ENCODE data around the gene RALA. TPM values are rescaled to one million over a fixed set of nuclear protein-coding genes. Genes with fewer than 3 reads are reported as not detected.
A peak's percentile ranks its signal among the peaks of the same experiment; 100 is the strongest.
"Not testable (repeated sequence)": the region's sequence is repeated elsewhere in the genome, so short reads cannot be mapped to it uniquely, and the experiment has no call there.

Gene RALA
- total RNA-seq, 1 experiment from 2014 or later = 14.7 TPM

DNA sequence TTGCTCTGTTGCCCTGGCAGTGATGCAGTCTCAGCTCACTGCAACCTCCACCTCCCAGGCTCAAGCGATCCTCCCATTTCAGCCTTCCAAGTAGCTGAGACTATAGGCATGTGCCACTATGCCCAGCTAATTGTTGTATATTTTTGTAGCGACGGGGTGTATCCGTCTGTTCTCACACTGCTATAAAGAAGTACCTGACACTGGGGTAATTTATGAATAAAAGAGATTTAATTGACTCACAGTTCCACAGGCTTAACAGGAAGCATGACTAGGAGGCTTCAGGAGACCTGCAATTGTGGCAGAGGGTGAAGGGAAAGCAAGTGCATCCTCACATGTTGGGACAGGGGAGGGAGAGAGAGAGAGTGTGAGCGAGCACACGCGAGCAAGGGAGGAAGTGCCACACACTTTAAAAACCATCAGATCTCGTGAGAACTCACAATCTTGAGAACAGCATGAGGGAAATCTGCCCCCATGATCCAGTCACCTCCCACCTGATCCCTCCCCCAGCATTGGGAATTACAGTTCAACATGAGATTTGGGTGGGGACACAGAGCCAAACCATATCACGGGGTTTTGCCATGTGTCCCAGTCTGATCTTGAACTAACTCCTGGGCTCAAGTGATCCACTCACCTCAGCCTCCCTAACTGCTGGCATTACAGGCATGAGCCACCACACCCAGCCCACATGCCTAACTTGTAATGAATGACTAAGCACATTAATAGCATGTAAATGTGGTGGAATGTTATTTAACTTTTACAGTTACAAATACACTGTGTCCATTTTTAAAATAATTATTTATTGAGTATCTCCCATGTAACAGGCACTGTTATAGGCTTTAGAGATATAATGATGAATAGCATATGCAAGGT is 65.5 kb downstream of the RALA start:
- no peaks in the 10 kb centered on the region for H3K9me3 ChIP-seq
- H3K36me3 ChIP-seq = peaks cover 20% of the 10 kb centered on the region
- DNase-seq = peak; percentile 40
- H3K4me3 ChIP-seq = no peak overlapping the region
- no peaks in the 10 kb centered on the region for H3K27me3 ChIP-seq

DNA sequence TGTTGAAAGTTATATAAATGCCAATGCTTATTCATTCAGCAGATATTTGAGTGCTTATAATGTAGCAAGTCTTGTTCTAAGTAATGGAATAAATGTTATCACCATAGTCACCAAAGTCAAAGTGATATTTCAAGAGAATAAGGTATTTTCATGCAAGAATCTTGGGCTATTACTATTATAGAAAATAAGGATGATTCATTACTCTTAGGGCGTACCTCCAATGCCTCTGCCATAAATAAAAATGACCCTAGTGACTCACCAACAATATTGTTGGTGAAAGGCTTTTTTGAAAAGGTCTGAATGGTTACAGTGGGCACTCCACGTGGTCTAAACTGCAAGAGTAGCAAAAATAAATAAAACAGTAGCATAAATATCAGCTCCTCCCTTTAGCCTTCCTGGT is 68.4 kb downstream of the RALA start:
- Histone ChIP-seq H3K4me3 (no peak overlapping the region), H3K9me3 (no peaks in the 10 kb centered on the region), H3K27me3 (no peaks in the 10 kb centered on the region), H3K36me3 (peaks cover 29% of the 10 kb centered on the region)
- DNase-seq = no peak

DNA sequence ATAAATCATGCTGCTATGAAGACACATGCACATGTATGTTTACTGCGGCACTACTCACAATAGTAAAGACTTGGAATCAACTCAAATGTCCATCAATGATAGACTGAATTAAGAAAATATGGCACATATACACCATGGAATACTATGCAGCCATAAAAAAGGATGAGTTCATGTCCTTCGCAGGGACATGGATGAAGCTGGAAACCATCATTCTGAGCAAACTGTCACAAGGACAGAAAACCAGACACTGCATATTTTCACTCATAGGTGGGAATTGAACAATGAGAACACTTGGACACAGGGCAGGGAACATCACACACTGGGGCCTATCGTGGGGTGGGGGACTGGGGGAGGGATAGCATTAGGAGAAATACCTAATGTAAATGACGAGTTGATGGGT is 69.7 kb downstream of the RALA start:
- peaks cover 36% of the 10 kb centered on the region for H3K36me3 ChIP-seq
- not testable (repeated sequence) for H3K4me3 ChIP-seq, H3K27me3 ChIP-seq, H3K9me3 ChIP-seq, DNase-seq

DNA sequence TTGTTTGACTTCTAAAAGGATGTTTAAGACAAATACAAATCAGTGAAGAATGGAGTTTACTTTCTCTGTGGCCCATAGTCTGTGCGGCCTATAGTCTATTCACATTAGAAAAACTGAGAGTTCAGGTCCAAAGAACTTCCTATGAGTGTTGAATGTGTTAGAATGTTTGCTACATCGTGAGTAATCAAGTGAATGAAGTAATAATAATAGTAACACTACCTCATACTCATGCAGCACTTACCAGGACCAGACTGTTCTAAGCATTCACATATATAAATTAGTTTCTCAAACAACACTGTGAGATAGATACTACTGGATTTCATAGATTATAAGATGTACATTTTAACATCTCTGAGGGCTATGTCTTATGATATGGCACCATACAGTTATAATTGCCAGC is 70.4 kb downstream of the RALA start:
- DNase-seq = no peak
- peaks cover 33% of the 10 kb centered on the region for H3K36me3 ChIP-seq

DNA sequence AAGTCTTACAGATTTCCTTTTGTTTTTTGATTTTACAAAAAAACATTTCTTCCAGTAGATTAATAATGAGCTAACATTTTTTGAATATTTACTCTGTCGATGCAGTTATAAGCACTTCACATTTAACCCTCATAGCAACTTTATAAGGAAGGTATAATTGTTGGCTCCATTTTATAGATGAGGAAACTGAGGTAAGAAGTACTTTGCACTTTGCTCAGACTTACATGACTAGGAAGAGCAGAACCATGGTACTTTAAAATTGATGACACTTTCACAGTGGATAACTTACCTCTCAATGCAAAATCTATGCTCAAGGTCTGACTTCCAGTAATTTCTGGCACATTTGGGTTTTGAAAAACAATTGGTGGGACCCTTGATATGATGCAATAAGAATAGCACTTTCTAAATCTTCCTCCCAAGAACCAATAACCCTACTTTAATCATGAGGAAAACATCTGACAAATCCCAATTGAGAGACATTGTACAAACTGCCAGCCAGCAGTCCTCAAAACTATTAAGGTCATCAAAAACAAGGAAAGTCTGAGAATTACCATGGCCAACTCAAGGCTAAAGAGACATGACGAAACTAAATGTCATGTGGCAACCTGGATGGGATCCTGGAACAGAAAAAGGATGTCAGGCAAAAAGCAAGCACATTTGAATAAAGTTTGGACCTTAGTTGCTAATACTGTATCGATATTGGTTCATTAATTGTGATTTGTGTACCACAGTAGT is 72.6 kb downstream of the RALA start:
- peaks cover 34% of the 10 kb centered on the region for H3K36me3 ChIP-seq
- H3K27me3 ChIP-seq = no peaks in the 10 kb centered on the region
- no peaks in the 10 kb centered on the region for H3K9me3 ChIP-seq
- DNase-seq = no peak
- H3K4me3 ChIP-seq = no peak overlapping the region

More for the DNA sequence above, 70.4 kb downstream of the RALA start:
- Histone ChIP-seq H3K4me3 (no peak overlapping the region), H3K9me3 (no peaks in the 10 kb centered on the region), H3K27me3 (no peaks in the 10 kb centered on the region)

DNA sequence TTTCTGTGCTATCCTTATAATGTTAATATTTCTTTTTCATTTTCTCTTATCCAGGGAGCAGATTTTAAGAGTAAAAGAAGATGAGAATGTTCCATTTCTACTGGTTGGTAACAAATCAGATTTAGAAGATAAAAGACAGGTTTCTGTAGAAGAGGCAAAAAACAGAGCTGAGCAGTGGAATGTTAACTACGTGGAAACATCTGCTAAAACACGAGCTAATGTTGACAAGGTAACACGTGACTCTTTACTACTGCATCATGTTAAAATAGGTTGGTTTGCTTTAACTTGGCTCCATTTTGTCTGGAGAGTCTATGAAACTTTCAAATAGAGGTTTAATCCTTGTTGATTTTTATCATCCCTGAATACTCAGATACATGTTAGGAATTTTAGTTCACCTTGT is 73.3 kb downstream of the RALA start:
- DNase-seq = no peak
- no peaks in the 10 kb centered on the region for H3K27me3 ChIP-seq
- H3K9me3 ChIP-seq = no peaks in the 10 kb centered on the region
- peaks cover 35% of the 10 kb centered on the region for H3K36me3 ChIP-seq
- H3K4me3 ChIP-seq = no peak overlapping the region

DNA sequence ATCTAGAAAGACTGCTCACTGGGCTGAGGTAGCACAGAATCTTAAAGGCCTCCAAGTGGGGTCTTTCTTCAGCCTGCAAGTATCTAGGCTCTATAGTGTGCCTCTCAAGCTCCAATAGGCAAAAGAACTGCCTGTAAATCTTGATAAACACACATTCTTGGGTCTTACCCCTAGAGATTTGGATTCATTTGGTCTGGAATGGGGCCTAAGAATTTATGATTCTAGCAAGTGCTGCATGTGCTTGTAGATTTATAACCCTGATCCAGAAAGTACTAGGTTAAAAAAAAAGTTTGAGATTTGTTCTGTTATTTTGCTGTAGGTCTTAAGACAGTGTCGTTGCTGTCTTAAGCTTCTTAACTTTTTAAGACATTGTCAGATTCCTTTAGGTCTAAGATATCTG is 74.1 kb downstream of the RALA start:
- no peak overlapping the region for H3K4me3 ChIP-seq
- peaks cover 36% of the 10 kb centered on the region for H3K36me3 ChIP-seq
- no peaks in the 10 kb centered on the region for H3K27me3 ChIP-seq
- no peak for DNase-seq
- H3K9me3 ChIP-seq = no peaks in the 10 kb centered on the region

DNA sequence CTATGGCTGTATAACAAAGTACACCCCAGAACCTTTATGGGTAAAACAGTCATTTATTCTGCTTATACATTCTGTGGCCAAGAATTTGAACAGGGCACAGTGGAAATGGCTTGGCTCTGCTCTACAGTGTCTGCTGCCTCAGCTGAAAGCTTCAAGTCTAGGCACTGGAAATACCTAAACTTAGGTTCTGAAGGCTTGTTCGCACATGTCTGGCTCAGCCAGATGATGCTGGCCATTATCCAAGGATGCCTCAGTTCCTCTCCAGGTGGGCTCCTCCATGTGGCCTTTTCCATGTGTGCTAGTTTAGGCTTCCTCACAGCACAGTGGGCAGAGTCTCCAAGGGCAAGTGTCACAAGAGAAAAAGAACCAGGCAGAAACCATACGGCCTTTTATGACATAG is 76.8 kb downstream of the RALA start:
- Histone ChIP-seq H3K36me3 (peaks cover 35% of the 10 kb centered on the region), H3K27me3 (no peaks in the 10 kb centered on the region), H3K4me3 (no peak overlapping the region), H3K9me3 (no peaks in the 10 kb centered on the region)
- DNase-seq = no peak

DNA sequence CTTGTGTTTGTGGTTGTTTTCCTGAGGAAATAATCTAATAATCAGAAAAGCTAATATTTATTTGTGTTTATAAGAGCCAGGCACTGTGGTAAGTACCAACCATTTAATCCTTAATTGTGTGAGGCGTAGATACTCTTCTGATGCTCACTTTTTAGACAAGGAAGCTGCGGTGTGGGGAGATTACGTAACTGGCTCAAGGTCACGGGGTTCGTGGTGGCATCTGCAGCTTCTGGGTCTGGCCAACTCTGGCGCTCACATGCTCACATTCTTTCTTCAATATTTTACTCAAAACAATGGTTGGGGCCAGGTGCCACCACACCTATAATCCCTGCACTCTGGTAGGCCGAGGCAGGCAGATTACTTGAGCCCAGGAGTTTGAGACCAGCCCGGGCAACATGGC is 77.6 kb downstream of the RALA start:
- Histone ChIP-seq H3K9me3 (no peaks in the 10 kb centered on the region), H3K36me3 (peaks cover 35% of the 10 kb centered on the region)
- DNase-seq = no peak

DNA sequence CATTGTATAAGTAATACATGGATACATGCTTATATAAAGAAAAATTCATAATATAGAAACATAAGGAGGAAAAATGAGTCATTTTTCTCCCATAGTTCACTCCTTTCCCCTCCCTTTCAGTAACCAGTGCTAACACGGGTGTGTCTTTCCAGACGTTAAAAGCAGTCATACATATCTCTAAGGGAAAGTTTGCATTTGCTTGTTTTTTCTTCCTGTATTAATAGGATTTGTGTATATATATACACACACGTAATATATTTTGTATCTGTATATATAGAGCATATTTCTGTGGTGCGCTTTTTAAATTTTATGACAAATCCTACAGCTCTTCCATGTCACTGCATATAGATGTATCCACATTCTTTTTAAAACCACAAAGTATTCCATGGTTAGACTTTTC is 78.8 kb downstream of the RALA start:
- Histone ChIP-seq H3K36me3 (peaks cover 23% of the 10 kb centered on the region), H3K9me3 (no peaks in the 10 kb centered on the region), H3K27me3 (no peaks in the 10 kb centered on the region), H3K4me3 (no peak overlapping the region)
- no peak for DNase-seq

More for the DNA sequence above, 77.6 kb downstream of the RALA start:
- no peaks in the 10 kb centered on the region for H3K27me3 ChIP-seq
- no peak overlapping the region for H3K4me3 ChIP-seq

DNA sequence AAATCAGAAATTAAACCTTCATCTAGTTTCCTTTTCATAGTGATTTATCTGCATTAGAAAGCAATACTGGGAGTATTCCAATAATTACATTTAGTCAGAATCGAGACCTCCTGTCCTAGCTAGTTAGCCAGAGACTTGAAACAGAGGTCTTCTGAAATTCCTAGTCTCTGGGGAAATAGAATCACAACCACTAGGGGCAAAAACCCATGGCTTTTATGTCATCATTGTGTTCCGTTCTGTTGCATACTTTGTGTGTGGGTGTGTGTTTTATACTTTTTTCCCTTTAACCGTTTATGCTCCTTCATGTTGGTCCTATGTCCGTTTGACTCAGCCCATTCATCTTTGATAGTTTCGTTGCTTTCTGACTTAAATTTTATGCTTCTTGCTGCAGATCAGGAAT is 79.8 kb downstream of the RALA start:
- H3K9me3 ChIP-seq = no peaks in the 10 kb centered on the region
- no peaks in the 10 kb centered on the region for H3K27me3 ChIP-seq
- no peak overlapping the region for H3K4me3 ChIP-seq
- peaks cover 18% of the 10 kb centered on the region for H3K36me3 ChIP-seq
- DNase-seq = no peak

DNA sequence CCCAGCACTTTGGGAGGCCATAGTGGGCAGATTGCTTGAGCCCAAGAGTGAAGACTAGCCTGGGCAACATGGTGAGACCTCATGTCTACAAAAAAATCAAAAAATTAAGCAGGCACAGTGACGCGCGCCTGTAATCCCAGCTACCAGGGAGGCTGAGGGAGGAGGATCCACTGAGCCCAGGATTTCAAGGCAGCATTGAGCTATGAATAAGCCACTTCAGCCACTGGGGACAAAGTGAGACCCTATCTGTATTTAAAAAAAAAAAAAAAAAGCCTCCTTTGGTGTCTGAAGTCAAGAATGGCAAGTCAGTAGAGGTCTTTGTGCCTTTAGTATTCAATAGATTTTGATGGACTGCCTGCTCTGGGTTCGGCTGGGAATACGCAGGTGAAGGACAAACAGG is 85.7 kb downstream of the RALA start:
- 0 out of 2 replicates have a peak, but pooled peaks cover 2% of the 10 kb centered on the region for H3K9me3 ChIP-seq
- DNase-seq = no peak
- H3K4me3 ChIP-seq = no peak overlapping the region
- H3K36me3 ChIP-seq = no peaks in the 10 kb centered on the region; the same call in 1 of the 2 replicates
- no peaks in the 10 kb centered on the region for H3K27me3 ChIP-seq

DNA sequence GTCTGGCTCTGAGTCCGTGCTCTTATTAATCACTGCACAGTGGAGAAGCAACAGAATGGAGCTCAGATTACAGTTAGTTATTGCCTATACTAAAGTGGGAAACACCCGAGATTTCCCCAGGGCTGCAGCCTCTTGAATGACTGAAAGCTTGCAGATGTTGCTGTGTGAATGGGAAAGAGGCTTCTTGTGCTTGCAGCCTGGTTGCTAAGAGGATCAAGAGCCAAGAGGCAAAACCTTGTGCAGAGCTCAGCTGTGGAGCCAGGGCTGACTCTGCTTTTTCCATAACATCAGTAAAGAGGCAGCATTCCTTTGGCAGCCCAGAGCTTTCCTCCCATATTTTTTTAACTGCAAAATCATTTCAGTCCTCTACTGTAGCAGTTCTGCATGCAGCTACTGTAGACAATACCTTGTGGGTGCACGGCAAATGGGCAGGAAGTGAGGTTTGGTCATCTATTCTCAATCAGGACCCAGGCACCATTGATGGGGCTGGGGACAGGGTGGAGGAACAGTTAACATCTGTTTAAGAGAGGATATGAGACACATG is 86.5 kb downstream of the RALA start:
- peak; percentile 9 for DNase-seq
- no peaks in the 10 kb centered on the region for H3K27me3 ChIP-seq
- H3K4me3 ChIP-seq = no peak overlapping the region
- H3K9me3 ChIP-seq = peaks cover 2% of the 10 kb centered on the region; the same call in 1 of the 2 replicates
- no peaks in the 10 kb centered on the region; the same call in 1 of the 2 replicates for H3K36me3 ChIP-seq

DNA sequence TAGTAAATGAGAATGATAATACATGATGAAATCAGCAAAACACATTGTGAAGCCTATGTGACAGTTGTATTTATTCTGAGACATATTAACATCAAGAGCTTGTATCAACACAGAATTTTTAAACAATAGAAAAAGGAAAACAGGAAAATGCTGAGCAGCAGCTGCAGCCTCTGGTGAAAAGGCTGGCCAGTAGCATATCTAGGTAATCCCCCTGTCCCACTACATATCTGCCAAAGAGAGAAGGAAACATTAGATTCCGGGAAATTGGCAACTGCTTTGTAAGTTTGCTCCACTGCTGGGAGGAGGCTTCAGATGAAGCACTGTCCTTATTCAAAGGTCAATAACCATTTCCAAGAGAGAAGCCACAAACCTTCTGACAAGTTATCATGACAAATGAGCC is 89.4 kb downstream of the RALA start:
- DNase-seq = no peak
- H3K9me3 ChIP-seq = peaks cover 4% of the 10 kb centered on the region
- H3K4me3 ChIP-seq = no peak overlapping the region
- H3K36me3 ChIP-seq = no peaks in the 10 kb centered on the region
- no peaks in the 10 kb centered on the region for H3K27me3 ChIP-seq

DNA sequence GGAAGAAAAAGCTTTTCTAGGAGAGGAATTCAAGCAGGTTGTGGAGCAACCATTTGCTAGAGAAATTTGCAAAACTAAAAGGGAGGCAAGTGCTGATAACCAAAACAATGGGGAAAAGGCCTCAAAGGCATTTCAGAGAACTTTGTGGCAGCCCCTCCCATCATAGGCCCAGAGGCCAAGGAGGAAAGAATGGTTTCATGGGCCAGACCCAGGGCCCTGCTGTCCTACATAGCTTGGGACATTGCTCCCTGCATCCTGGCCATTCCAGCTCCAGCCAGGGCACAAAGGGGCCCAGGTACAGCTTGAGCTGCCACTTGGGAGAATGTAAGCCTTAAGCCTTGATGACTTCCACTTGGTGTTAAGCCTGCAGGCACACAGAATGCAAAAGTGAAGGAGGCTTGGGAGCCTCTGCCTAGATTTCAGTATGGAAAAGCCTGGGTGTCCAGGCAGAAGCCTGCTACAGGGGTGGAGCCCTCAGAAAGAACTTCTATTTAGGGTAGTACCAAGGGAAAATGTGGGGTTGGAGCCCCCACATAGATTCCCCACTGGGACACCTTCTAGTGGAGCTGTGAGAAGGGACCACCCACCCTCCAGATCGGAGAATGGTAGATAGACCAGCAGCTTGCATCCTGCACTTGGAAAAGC is 91.2 kb downstream of the RALA start:
- no peaks in the 10 kb centered on the region for H3K27me3 ChIP-seq
- no peak for DNase-seq
- H3K36me3 ChIP-seq = no peaks in the 10 kb centered on the region
- peaks cover 4% of the 10 kb centered on the region for H3K9me3 ChIP-seq
- H3K4me3 ChIP-seq = no peak overlapping the region

DNA sequence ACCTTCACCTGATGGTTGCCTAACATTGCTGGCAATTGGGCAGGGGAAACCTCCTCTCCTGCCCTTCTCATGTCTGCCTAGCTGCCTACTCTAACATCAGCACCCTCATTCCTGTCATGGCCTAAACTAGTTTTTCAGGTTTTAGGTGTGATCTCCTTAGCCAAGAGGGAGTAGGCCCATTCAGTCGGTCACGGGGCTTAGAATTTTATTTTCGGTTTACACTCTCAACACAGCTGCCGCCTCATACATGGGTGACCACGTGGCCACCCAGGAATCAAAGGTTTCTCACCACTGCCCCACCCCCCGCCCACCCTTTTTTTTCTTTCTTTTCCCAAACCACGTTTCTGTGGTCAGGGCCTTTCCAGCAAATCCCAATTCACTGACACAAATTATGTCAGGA is 97.2 kb downstream of the RALA start:
- no peaks in the 10 kb centered on the region for H3K36me3 ChIP-seq
- H3K9me3 ChIP-seq = no peaks in the 10 kb centered on the region
- DNase-seq = no peak
- H3K27me3 ChIP-seq = no peaks in the 10 kb centered on the region
- no peak overlapping the region for H3K4me3 ChIP-seq

DNA sequence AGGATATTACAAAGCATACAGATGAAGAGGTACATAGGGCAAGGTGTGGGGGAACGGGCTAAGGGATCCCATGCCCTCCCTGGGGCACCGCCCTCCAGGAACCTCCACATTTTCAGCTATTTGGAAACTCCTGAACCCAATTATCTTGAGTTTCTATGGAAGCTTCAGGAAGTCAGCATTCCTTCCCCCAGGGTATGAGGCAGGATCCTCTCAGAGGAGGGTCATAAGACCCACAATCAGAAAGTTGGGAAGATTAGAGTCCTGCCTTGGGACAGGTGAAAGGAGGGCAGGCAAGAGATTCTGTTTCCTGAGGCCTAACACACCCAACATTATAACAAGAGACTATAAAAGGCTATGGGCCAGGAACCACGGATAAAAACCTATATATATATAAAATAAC is 98.0 kb downstream of the RALA start:
- Histone ChIP-seq H3K9me3 (no peaks in the 10 kb centered on the region), H3K4me3 (no peak overlapping the region), H3K27me3 (no peaks in the 10 kb centered on the region), H3K36me3 (no peaks in the 10 kb centered on the region)
- DNase-seq = no peak
